C4-2B (cell line): ENCODE measurements around the gene ATP6V0C.
A peak's percentile ranks its signal among the peaks of the same experiment; 100 is the strongest.
"Not testable (repeated sequence)": the region's sequence is repeated elsewhere in the genome, so short reads cannot be mapped to it uniquely, and the experiment has no call there.

ENCODE experiments used
- H3K27ac ChIP-seq: fragments of 450-650 bp; 2 replicates; pipeline ENCODE4 v1.5.1; 2017
- CTCF ChIP-seq: fragments of 450-650 bp; conservative IDR thresholded peaks from 2 replicates; pipeline ENCODE4 v1.5.1; 2017; ENCODE audit warnings: mild to moderate bottlenecking
- ZFX ChIP-seq: fragments of 450-650 bp; IDR thresholded peaks from 2 replicates; pipeline ENCODE4 v1.6.1; 2017

ATP6V0C gene

GRCh38 chr16:2529961-2530628, 16.3 kb downstream of the ATP6V0C start:
- TF ChIP-seq CTCF = no peak
- no peak for TF ChIP-seq ZFX
- peak overlapping the region; percentile 72; the same call in 1 of the 2 replicates for H3K27ac ChIP-seq

- H3K27ac ChIP-seq = peak overlapping the region; percentile 72
- TF ChIP-seq CTCF = no peak
- TF ChIP-seq ZFX = no peak
Measured at GRCh38 chr16:2530629-2531318, 17.0 kb downstream of the ATP6V0C start.

- peak within 1 kb of the TSS; percentile 72 for H3K27ac ChIP-seq
- no peak for TF ChIP-seq ZFX
- TF ChIP-seq CTCF = no peak
Measured at GRCh38 chr16:2531371-2531695, 17.6 kb downstream of the ATP6V0C start, which contains the start of gene CEMP1. TSS of gene CEMP1 (minus strand) at chr16:2531408. CDS start at chr16:2531073, 335 bp downstream.

- no peak for TF ChIP-seq ZFX
- TF ChIP-seq CTCF = no peak
- H3K27ac ChIP-seq = peak overlapping the region; percentile 72
Measured at GRCh38 chr16:2531696-2532493, 18.1 kb downstream of the ATP6V0C start.

GRCh38 chr16:2532494-2533141, 18.9 kb downstream of the ATP6V0C start:
- peak overlapping the region; percentile 72 for H3K27ac ChIP-seq
- TF ChIP-seq ZFX (no peak), CTCF (no peak)

- peak overlapping the region; percentile 72 for H3K27ac ChIP-seq
Measured at GRCh38 chr16:2533142-2533755, 19.5 kb downstream of the ATP6V0C start.

- H3K27ac ChIP-seq = no peak overlapping the region; the same call in 1 of the 2 replicates
- TF ChIP-seq ZFX (no peak), CTCF (no peak)
Measured at GRCh38 chr16:2533912-2534311, 20.2 kb downstream of the ATP6V0C start.

GRCh38 chr16:2534335-2534734, 20.6 kb downstream of the ATP6V0C start:
- not testable (repeated sequence) for H3K27ac ChIP-seq
